GM12878 (cell line): Measurements from ENCODE around the gene PIEZO2. TPM values are rescaled to one million over a fixed set of nuclear protein-coding genes. Genes with fewer than 3 reads are reported as not detected.

Experiments used
- ATAC-seq: fragments of 200-7000 bp; cut with Tn5 transposase; 3 replicates; pipeline ENCODE4 v1.9.1; 2020; ENCODE audit warnings: mild to moderate bottlenecking, moderate library complexity
- BruUV-seq: library from RNA; stranded (reverse); fragments of 400-500 nt; replicated peaks from 2 replicates; lab custom pipeline; 2021; lab: Mats Ljungman, UMichigan
- CTCF ChIA-PET: fragments of 300-600 bp; sonication (Branson Sonifier 250); formaldehyde crosslinking; extraction: SDS; loops from one replicate; lab custom pipeline; 2021; ENCODE audit warnings: inconsistent platforms; lab: Yijun Ruan, JAX
- POLR2A ChIA-PET: fragments of 350-600 bp; formaldehyde crosslinking; extraction: SDS; loops from one replicate; lab custom pipeline; 2021; ENCODE audit warnings: inconsistent platforms; lab: Charles Lee
- RAD21 ChIA-PET: fragments of 300-600 bp; sonication (Branson Sonifier 250); formaldehyde crosslinking; loops from one replicate; lab custom pipeline; 2023; ENCODE audit warnings: antibody characterized with exemption; ENCODE audit not compliant: unreplicated experiment; lab: Charles Lee
- SMC1A ChIA-PET: fragments of 300-600 bp; sonication (Branson Sonifier 250); formaldehyde crosslinking; loops from one replicate; lab custom pipeline; 2023; ENCODE audit not compliant: unreplicated experiment, uncharacterized antibody; lab: Charles Lee
- DNase-seq: peaks from one replicate; pipeline ENCODE4 v3.0.0-alpha.2; 2011; ENCODE audit warnings: low read depth, low spot score
- FAIRE-seq: peaks from 3 replicates; lab custom pipeline; 2011; peaks lifted over from hg19 to GRCh38; lab: Jason Lieb, UNC
- H2AFZ ChIP-seq: 2 replicates; pipeline ENCODE4 v1.6.0; 2011; ENCODE audit warnings: low read depth, low read length, control low read depth; ENCODE audit not compliant: control insufficient read depth
- H3K27ac ChIP-seq: 2 replicates; pipeline ENCODE4 v1.5.1; 2011; ENCODE audit warnings: control low read depth; ENCODE audit not compliant: control insufficient read depth, insufficient read depth
- H3K27me3 ChIP-seq, 2 experiments: replicated peaks in 1 of 2; 2 replicates each; pipeline versions ENCODE4 v1.6.0 to v1.6.1; 2011; ENCODE audit warnings: low read length in 1 of 2; ENCODE audit not compliant: control insufficient read depth in 2 of 2, insufficient read depth in 2 of 2
- H3K36me3 ChIP-seq, 2 experiments: 2 replicates each; pipeline ENCODE4 v1.5.1; 2011; ENCODE audit warnings: low read length in 1 of 2; ENCODE audit not compliant: control insufficient read depth in 2 of 2, insufficient read depth in 2 of 2
- H3K4me1 ChIP-seq: 2 replicates; pipeline ENCODE4 v1.6.1; 2011; ENCODE audit warnings: mild to moderate bottlenecking, low read length, moderate library complexity, mixed read lengths; ENCODE audit not compliant: control insufficient read depth, insufficient read depth
- H3K4me2 ChIP-seq: 2 replicates; pipeline ENCODE4 v1.6.0; 2011; ENCODE audit warnings: control low read depth; ENCODE audit not compliant: control insufficient read depth, insufficient read depth
- H3K4me3 ChIP-seq: fragments of 200-600 bp; sonication (generic); 2 replicates; pipeline ENCODE4 v1.5.1; 2016
- H3K79me2 ChIP-seq: 2 replicates; pipeline ENCODE4 v1.6.0; 2011; ENCODE audit warnings: low read length; ENCODE audit not compliant: control insufficient read depth, insufficient read depth
- H3K9ac ChIP-seq: 2 replicates; pipeline ENCODE4 v1.8.0; 2011; ENCODE audit warnings: low read length, control low read depth, mixed read lengths; ENCODE audit not compliant: control insufficient read depth, insufficient read depth
- H3K9me3 ChIP-seq: replicated peaks from 3 replicates; pipeline ENCODE4 v1.5.1; 2011; ENCODE audit warnings: mild to moderate bottlenecking, low read length; ENCODE audit not compliant: control insufficient read depth, insufficient read depth
- H4K20me1 ChIP-seq: 2 replicates; pipeline ENCODE4 v1.6.0; 2011; ENCODE audit not compliant: control insufficient read depth, insufficient read depth
- BRCA1 ChIP-seq: IDR thresholded peaks from 2 replicates; pipeline ENCODE4 v1.6.1; 2011; ENCODE audit warnings: low read depth, low read length, improper control_type of control experiment
- CBX3 ChIP-seq: fragments of 200-600 bp; sonication (generic); IDR thresholded peaks from 2 replicates; pipeline ENCODE4 v1.6.1; 2016; ENCODE audit warnings: low read depth, borderline replicate concordance
- CEBPB ChIP-seq, 2 experiments: fragments of 150-350 bp in 1 of 2; IDR thresholded peaks; 2 replicates each; pipeline ENCODE4 v1.6.1; 2012 to 2014; ENCODE audit warnings: low read depth in 2 of 2, low read length in 2 of 2, borderline replicate concordance in 1 of 2, inconsistent platforms in 1 of 2
- CHD2 ChIP-seq: IDR thresholded peaks from 2 replicates; pipeline ENCODE4 v1.6.1; 2011; ENCODE audit warnings: low read depth, low read length, improper control_type of control experiment, borderline replicate concordance
- EED ChIP-seq: sonication (generic); IDR thresholded peaks from 2 replicates; pipeline ENCODE4 v1.6.1; 2016; ENCODE audit warnings: antibody characterized with exemption, low read depth
- FOS ChIP-seq: IDR thresholded peaks from 3 replicates; pipeline ENCODE4 v1.6.1; 2011; ENCODE audit warnings: borderline replicate concordance; ENCODE audit not compliant: insufficient read length; ENCODE audit errors: extremely low read depth
- JUND ChIP-seq: IDR thresholded peaks from 2 replicates; pipeline ENCODE4 v1.6.1; 2012; ENCODE audit warnings: low read depth, mild to moderate bottlenecking, low read length, improper control_type of control experiment, moderate library complexity
- KDM1A ChIP-seq: fragments of 200-600 bp; sonication (generic); IDR thresholded peaks from 2 replicates; pipeline ENCODE4 v1.6.1; 2016; ENCODE audit warnings: borderline replicate concordance
- MEF2B ChIP-seq: fragments of 450-650 bp; IDR thresholded peaks from 2 replicates; pipeline ENCODE4 v1.6.1; 2018; ENCODE audit warnings: mild to moderate bottlenecking, moderate library complexity; ENCODE audit not compliant: partially characterized antibody, poor library complexity, severe bottlenecking
- MTA3 ChIP-seq: IDR thresholded peaks from 2 replicates; pipeline ENCODE4 v1.6.1; 2012; ENCODE audit warnings: low read length, inconsistent platforms, borderline replicate concordance
- MYC ChIP-seq: IDR thresholded peaks from 2 replicates; pipeline ENCODE4 v1.6.1; 2011; ENCODE audit warnings: mild to moderate bottlenecking, low read length, moderate library complexity, inconsistent platforms; ENCODE audit not compliant: insufficient read depth, insufficient replicate concordance, insufficient read length, severe bottlenecking
- NBN ChIP-seq: fragments of 450-650 bp; IDR thresholded peaks from 2 replicates; pipeline ENCODE4 v1.6.1; 2016
- POLR2A ChIP-seq: IDR thresholded peaks from 2 replicates; pipeline ENCODE4 v1.6.1; 2011; ENCODE audit warnings: low read depth, mild to moderate bottlenecking, low read length
- RAD51 ChIP-seq: fragments of 450-650 bp; IDR thresholded peaks from 2 replicates; pipeline ENCODE4 v1.6.1; 2016; ENCODE audit warnings: moderate library complexity, mild to moderate bottlenecking, inconsistent platforms
- RBBP5 ChIP-seq: fragments of 200-600 bp; sonication (generic); conservative IDR thresholded peaks from 2 replicates; pipeline ENCODE4 v1.6.1; 2016
- WGBS: methylation state at CpG from one replicate; pipeline ENCODE4 v1.1.6; 2016; ENCODE audit warnings: low lambda C conversion rate; ENCODE audit not compliant: insufficient replicate concordance, insufficient coverage; ENCODE audit errors: missing lambda C conversion rate; 5-methylcytosine and 5-hydroxymethylcytosine counted together
- in situ Hi-C: fragments of 300-500 bp; cut with MboI; formaldehyde crosslinking; loops from 9 replicates; pipeline ENCODE4 v1.14.3; 2018; ENCODE audit warnings: mixed read lengths
- intact Hi-C: fragments of 100-400 bp; cut with micrococcal nuclease; formaldehyde crosslinking; loops from one replicate; pipeline ENCODE4 v1.14.2; 2022; ENCODE audit not compliant: unreplicated experiment
- polyA plus RNA-seq, 11 experiments: library from polyadenylated mRNA; depleted of rRNA in 4 of 11; unstranded in 6 of 11; stranded (reverse) in 5 of 11; fragments of >200 nt; fragmentation: Nextera tagmentation in 4 of 11; fragmentation: Illumina TruSeq in 1 of 11; extraction: Ambion mirVana in 4 of 11; extraction: Trizol in 1 of 11; gene quantifications; 1 replicate in 1 of 11; 2 replicates in 10 of 11; pipeline versions ENCODE4 v1.2.1 to v1.2.3, GENCODE V29; 2011 to 2016; ENCODE audit warnings: inconsistent platforms in 2 of 11, missing spikeins in 2 of 11, low read depth in 1 of 11
- total RNA-seq, 4 experiments: library from RNA; depleted of rRNA in 3 of 4; stranded (reverse); fragments of >200 nt in 3 of 4; fragmentation: Illumina TruSeq in 1 of 4; extraction: Trizol in 1 of 4; gene quantifications; 2 replicates each; pipeline versions ENCODE4 v1.2.1 to v1.2.3, GENCODE V29; 2013 to 2021
- TF ChIP-seq, protein P1 (sequence below): fragments of 450-650 bp; IDR thresholded peaks from 2 replicates; pipeline ENCODE4 v1.6.1; 2017; ENCODE audit warnings: antibody characterized with exemption, mild to moderate bottlenecking, moderate library complexity
- TF ChIP-seq, protein P2 (sequence below): IDR thresholded peaks from 2 replicates; pipeline ENCODE4 v1.6.1; 2012; ENCODE audit warnings: low read length, inconsistent platforms
- TF ChIP-seq, protein P3 (sequence below): IDR thresholded peaks from 2 replicates; pipeline ENCODE4 v1.6.1; 2011; ENCODE audit warnings: mild to moderate bottlenecking, low read depth, low read length, moderate library complexity; ENCODE audit not compliant: insufficient replicate concordance
- TF ChIP-seq, protein P4 (sequence below): IDR thresholded peaks from 2 replicates; pipeline ENCODE4 v1.6.1; 2012; ENCODE audit warnings: low read depth, low read length, improper control_type of control experiment

The PIEZO2 gene
- total and polyA plus RNA-seq, 10 of the 15 experiments (the other 5 are each of a cell fraction or from before 2014, with no cell fraction given) = 6.7 to 42.3 (median 27.4) TPM

DNA sequence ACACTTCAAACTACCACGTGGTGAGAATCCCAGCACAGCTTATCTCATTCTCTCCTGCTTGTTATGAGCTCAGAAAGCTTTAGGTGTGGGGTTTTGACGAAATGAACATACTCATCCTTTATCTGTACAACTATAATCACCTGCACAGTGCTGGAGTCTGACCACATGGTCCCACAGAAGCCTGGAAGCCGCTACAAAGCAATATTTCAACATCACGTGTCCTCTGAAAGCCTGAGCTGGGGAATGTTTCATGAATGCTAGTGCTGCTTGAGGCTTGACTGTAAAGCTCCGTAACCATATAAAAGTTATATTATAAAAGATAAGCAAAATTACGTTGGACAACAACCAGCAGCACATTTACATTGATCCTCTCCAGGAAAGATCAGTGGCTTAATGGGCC, 43.9 kb downstream of the PIEZO2 start:
- POLR2A ChIA-PET = interaction anchor here (0.6 to 1.2 kb wide), 4 partner anchors 10 to 88 kb away, joined by 3 read pairs; no protein-coding TSS in a partner anchor
- RAD21 ChIA-PET = interaction anchor here (0.8 kb wide), 1 partner anchor 57 kb away, joined by 3 read pairs; no protein-coding TSS in a partner anchor
- in situ Hi-C loops = no loop called here
- H3K4me3 ChIP-seq = no peak overlapping the region
- TF ChIP-seq RAD51 (no peak), CEBPB (IDR thresholded peaks at IDR 0.05; ENCODE audit: borderline replicate concordance in 1 of 2, low read depth in 2 of 2, low read length in 2 of 2) (no peak), NBN (no peak), CBX3 (no peak), RBBP5 (no peak), MYC (no peak), JUND (no peak), FOS (no peak), BRCA1 (no peak), POLR2A (no peak), MEF2B (no peak), EED (no peak), KDM1A (no peak), CHD2 (no peak), MTA3 (no peak)
- TF ChIP-seq, protein P1, sequence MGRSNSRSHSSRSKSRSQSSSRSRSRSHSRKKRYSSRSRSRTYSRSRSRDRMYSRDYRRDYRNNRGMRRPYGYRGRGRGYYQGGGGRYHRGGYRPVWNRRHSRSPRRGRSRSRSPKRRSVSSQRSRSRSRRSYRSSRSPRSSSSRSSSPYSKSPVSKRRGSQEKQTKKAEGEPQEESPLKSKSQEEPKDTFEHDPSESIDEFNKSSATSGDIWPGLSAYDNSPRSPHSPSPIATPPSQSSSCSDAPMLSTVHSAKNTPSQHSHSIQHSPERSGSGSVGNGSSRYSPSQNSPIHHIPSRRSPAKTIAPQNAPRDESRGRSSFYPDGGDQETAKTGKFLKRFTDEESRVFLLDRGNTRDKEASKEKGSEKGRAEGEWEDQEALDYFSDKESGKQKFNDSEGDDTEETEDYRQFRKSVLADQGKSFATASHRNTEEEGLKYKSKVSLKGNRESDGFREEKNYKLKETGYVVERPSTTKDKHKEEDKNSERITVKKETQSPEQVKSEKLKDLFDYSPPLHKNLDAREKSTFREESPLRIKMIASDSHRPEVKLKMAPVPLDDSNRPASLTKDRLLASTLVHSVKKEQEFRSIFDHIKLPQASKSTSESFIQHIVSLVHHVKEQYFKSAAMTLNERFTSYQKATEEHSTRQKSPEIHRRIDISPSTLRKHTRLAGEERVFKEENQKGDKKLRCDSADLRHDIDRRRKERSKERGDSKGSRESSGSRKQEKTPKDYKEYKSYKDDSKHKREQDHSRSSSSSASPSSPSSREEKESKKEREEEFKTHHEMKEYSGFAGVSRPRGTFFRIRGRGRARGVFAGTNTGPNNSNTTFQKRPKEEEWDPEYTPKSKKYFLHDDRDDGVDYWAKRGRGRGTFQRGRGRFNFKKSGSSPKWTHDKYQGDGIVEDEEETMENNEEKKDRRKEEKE = no peak
- TF ChIP-seq, protein P2, sequence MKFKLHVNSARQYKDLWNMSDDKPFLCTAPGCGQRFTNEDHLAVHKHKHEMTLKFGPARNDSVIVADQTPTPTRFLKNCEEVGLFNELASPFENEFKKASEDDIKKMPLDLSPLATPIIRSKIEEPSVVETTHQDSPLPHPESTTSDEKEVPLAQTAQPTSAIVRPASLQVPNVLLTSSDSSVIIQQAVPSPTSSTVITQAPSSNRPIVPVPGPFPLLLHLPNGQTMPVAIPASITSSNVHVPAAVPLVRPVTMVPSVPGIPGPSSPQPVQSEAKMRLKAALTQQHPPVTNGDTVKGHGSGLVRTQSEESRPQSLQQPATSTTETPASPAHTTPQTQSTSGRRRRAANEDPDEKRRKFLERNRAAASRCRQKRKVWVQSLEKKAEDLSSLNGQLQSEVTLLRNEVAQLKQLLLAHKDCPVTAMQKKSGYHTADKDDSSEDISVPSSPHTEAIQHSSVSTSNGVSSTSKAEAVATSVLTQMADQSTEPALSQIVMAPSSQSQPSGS = no peak
- TF ChIP-seq, protein P3, sequence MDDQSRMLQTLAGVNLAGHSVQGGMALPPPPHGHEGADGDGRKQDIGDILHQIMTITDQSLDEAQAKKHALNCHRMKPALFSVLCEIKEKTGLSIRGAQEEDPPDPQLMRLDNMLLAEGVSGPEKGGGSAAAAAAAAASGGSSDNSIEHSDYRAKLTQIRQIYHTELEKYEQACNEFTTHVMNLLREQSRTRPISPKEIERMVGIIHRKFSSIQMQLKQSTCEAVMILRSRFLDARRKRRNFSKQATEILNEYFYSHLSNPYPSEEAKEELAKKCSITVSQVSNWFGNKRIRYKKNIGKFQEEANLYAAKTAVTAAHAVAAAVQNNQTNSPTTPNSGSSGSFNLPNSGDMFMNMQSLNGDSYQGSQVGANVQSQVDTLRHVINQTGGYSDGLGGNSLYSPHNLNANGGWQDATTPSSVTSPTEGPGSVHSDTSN = no peak
- TF ChIP-seq, protein P4, sequence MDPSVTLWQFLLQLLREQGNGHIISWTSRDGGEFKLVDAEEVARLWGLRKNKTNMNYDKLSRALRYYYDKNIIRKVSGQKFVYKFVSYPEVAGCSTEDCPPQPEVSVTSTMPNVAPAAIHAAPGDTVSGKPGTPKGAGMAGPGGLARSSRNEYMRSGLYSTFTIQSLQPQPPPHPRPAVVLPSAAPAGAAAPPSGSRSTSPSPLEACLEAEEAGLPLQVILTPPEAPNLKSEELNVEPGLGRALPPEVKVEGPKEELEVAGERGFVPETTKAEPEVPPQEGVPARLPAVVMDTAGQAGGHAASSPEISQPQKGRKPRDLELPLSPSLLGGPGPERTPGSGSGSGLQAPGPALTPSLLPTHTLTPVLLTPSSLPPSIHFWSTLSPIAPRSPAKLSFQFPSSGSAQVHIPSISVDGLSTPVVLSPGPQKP = no peak
- DNase-seq (no peak), ATAC-seq (no peak), FAIRE-seq (no peak)
- intact Hi-C loops = no loop called here
- no peak overlapping the region for H3K4me2 ChIP-seq
- WGBS = 44% methylated on average over 6 of the region's 6 CpGs
- H4K20me1 ChIP-seq = no peaks in the 10 kb centered on the region
- no peak overlapping the region for H3K9ac ChIP-seq
- H2AFZ ChIP-seq = no peak overlapping the region
- peaks cover 10% of the 10 kb centered on the region; the same call in 2 of the 3 replicates for H3K9me3 ChIP-seq
- peaks cover 6% of the 10 kb centered on the region for H3K4me1 ChIP-seq
- SMC1A ChIA-PET = interaction anchor here (0.8 to 2.6 kb wide), 5 partner anchors 16 to 254 kb away, joined by 3 to 8 read pairs (median 3); no protein-coding TSS in a partner anchor
- H3K36me3 ChIP-seq = peaks cover 2 to 9% of the 10 kb centered on the region in 2 experiments; a peak in 3 of 4 replicates
- no TSS peak for BruUV-seq
- H3K79me2 ChIP-seq = peaks cover 50% of the 10 kb centered on the region
- H3K27me3 ChIP-seq = no peaks in the 10 kb centered on the region
- H3K27ac ChIP-seq = no peak overlapping the region
- CTCF ChIA-PET = interaction anchor here (0.7 to 1.7 kb wide), 2 partner anchors 9 to 48 kb away, joined by 4 to 6 read pairs; no protein-coding TSS in a partner anchor
